SW 1271 (cell line): Measurements from ENCODE around the gene RBBP4.
"Not testable (repeated sequence)": the region's sequence is repeated elsewhere in the genome, so short reads cannot be mapped to it uniquely, and the experiment has no call there.

ENCODE experiments used
- DNase-seq, 2 experiments: peaks; one replicate each; lab custom pipeline; 2025; lab: John Stamatoyannopoulos, UW

Gene RBBP4

DNA sequence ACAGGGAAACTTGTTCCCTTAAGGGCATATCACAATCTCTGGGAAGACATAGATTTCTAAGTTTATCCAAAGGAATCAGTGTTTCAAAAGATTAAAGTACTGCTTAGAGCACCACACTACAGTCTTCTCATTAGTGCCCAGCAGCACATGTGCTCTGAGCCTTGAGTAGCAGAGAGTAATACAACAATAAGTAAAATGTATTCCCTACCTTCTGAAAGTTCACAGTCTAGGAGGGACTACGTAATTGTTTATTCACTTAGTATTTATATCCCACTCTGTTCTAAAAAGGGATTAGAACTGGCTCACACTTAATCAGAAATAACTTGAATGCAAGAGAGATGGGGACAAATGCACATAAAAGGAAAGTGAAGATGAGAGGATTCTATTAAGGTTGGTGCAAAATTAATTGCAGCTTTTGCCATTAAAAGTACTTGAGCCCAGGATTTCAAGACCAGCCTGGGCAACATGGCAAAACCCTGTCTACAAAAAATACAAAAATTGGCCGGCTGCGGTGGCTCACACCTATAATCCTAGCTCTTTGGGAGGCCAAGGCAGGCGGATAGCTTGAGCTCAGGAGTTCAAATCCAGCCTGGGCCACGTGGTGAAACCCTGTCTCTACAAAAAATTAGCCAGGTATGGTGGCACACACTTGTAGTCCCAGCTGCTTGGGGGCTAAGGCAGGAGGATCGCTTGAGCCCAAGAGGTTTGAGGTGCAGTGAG lies 42.6 kb downstream of the RBBP4 start:
- DNase-seq: no peak

DNA sequence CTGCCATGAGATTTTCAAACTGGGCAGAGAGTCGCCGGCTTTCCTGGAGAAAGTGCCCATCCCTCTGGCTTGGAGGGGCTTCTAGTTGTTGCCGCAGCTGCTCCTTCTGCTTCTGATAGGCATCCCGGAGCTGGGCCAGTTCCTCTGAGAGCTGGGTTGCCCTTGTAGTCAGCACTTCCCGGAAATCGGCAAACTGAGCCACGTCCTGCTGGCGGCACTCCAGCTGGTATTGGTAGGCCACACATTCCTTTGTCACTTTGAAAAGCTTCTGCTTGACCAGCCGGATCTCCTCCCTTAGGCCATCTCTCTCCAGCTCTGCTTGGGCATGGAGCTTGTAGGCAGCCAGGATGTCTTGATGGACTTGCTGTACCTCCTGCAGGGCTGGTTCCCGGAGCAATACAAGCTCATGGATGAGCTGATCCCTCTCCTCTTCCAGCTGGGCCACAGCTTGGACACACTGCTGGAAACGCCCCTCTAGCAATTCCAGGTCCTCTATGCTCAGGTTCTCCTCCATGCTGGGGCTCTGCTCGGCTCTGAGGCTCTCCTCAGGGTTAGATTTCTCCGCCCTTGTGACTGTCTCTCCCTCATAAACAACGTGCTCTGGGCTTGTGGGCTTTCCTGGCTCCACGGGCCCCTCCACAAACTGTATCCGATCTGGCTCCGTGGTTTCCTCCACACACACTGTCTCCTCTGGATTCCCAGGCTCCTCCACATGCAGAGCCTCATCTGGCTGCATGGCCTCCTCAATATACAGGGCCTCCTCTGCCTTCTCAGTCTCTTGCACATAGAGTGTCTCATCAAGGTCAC lies 44.3 kb downstream of the RBBP4 start:
- DNase-seq: no peak

DNA sequence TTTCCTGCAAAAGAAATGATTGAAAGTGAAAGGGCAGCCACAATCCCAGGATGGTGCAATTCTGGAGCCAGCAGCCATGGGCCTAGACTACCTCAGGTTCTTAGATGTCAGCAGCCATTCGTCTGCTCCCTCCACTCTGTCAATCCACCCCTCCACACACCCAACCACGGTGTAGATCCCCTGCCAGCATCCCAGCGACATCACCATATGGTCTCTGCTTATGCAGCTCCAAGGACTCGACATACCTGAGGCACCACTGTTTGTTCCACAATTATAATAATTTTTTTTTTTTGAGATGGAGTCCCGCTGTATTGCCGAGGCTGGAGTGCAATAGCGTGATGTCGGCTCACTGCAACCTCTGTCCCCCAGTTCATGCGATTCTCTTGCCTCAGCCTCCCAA lies 45.0 kb downstream of the RBBP4 start:
- DNase-seq: no peak

DNA sequence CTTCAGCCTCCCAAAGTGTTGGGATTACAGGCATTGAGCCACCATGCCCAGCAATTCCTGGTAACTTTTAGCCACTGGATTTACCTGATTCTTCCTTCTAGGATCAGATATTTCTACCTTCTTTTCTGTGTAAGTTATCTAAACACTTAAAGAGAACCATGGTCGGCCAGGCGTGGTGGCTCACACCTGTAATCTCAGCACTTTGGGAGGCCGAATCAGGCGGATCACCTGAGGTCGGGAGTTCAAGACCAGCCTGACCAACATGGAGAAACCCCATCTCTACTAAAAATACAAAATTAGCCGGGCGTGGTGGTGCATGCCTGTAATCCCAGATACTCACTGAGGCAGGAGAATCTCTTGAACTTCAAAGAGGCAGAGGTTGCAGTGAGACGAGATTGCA lies 46.0 kb downstream of the RBBP4 start:
- DNase-seq: not testable (repeated sequence)

DNA sequence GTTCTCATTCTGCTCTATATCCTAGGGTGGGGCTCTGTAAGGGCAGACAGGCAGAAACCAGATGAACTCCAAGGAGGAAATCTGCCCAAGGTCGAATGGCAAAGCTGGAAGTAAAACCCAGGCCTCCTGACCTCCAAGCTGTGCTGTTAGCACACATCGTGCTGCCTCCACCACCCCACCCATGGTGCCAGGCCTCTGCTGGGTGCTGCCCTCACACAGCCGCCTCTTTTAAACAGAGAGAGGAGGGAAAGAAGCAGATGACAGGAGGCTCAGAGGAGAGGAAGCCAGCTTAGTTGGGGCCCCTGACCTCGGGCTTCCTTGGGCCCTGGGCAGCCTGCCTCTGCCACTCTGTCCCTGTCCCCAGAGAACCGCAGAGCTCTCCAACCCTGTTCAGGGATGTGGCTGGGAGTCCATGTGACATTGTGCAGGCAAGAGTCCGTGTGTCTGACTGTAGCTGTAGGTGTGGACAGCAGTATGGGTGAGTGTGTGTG lies 50.5 kb downstream of the RBBP4 start:
- no peak for DNase-seq

DNA sequence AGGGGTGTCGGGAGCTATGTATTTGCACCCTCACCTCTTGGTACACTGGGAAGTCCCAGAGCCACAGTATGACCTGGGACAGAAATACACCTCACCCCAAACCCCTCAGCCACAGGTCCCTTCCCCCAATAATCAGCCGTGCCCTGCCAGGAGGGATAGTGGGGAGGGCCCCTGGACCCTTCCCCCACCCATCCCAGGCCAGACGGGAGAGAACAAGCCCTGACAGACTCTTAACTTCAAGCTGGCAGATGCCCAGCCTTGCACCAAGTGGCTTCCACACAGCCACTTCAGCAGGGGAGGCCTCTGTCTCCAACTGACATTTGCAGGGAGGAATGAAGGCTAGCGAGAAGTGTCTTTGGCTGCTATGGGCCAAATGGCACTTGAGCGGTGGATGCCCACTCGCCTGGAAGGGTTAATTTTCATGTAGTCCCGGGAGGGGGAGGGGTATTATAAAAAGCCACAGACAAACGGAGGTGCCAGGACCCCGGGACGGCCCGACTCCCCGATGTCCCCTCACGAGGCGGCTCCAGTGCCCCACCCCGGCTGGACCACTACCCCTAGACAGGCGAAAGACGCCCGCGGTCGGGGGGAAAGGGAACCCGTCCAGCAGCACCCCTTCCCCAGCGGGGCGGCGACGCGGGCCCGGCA lies 51.1 kb downstream of the RBBP4 start:
- DNase-seq: no peak

DNA sequence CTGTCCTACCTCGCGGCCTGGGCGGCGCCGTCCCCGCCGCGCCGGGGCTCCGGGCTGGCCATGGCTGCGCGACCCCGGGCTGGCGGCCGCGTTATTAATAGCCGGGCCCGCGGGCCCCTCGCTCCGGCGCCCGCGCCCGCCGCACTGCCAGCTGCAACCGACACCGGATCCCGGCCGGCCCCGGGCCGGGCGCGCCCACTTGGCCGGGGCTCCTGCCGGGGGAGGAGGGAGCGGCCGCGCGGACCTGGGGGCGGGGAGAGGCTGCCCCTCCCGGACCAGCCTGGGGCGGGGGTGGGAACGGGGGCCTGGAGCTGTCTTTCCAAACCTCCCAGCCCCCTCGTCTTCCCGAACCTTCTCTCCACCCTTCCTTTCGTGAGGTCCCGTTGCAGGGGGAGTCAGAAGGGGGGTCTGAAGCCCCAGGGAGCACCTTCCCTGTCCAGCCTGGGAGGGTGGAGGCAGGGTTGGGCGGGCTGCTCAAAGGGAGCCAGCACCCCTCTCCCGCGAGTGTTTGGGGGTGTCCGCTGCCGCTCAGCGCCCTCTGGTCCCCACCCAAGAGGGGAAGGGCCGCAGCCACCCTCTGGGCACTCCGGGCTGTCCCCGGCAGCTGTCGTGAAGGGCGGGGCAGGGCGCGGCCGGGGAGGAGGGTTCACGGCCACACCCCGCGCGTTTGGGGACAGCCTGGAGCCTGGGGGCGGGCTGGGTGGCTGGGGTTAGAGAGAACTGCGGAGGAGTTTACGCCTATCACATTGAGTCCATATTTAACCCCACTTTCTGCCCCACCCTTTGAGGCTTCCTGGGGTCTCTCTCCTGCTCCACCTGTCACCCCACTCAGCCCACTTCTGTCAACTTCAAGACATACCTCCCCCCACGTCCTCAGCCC lies 51.8 kb downstream of the RBBP4 start, which contains the start of gene SYNC:
SYNC (minus strand) TSS at position 172 of the 880 bp plus-strand sequence; CDS start at position 62, 110 bp downstream.
- DNase-seq: no peak

DNA sequence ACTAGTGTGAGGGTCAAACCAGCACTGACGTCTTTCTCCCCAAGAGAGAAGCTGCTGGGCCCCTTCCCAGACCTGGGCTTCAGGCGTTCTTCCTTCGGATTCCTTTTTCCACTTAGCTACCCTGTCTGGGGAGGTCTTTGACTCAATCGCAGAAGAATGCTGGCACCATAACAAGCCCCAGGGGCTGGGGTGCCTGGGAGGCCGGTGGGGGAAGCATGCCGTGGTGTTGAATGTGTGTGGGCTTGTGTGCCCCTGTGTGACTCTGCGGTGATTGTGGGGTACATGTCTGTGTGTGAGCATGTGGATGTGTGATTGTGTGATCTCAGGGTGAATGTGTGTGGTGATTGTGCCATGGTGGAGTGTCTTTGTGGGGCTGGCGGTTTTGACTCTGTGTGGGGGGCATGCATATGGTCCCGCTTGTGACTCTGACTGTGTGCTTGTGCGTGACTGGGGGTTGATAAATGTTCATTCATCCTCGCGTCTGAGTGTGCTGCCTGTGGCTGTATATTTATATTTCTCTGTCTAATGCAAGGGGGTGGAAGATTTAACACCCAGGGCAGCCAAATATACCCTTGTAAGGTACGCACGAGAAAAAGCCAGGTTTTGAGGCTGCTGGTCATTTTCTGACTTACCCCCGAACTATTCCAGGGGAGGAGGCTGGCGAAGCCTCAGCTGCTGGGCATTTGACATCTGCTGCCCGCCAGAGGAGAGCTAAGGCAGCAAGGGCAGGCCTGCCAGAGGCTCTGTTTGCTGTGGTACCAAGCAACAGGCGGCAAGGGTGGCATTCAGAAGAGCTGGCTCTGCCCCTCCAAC lies 52.7 kb downstream of the RBBP4 start:
- no peak for DNase-seq

DNA sequence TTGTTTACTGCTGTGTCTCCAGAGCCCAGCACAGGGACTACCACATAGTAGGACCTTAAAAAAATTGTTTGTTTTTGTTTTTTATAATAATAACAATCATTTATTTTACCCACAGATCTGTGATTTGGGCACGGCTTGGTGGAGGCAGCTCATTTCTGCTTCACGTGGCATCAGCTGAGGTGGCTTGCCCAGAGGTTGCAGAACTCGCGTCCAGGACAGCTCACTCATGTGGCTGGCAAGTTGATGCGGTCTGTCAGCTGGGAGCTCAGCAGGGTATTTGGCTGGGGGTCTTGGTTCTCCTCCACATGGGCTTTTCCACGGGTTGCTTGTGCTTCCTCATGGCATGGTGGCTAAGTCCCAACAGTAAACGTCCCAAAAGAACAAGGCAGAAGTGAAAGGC lies 54.5 kb downstream of the RBBP4 start:
- no peak for DNase-seq

DNA sequence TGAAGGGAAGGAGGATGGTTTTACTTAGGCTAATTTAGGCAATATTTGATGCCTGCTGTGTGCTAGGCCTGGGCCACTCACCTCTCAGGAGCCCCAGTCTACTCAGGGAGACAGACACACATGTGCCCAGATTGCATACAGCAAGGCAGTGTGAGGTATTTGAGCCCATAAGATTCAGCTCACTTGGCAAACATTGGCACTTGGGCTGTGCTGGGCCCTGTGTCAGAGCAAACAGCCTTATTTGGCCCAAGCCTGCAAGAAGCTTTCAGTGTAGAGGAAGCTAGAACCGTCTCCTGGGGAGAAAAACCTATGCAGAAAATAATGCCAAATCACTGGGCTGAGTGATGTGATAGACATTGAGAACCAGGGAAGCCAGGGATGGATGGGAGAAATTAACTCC lies 55.5 kb downstream of the RBBP4 start:
- DNase-seq: no peak

DNA sequence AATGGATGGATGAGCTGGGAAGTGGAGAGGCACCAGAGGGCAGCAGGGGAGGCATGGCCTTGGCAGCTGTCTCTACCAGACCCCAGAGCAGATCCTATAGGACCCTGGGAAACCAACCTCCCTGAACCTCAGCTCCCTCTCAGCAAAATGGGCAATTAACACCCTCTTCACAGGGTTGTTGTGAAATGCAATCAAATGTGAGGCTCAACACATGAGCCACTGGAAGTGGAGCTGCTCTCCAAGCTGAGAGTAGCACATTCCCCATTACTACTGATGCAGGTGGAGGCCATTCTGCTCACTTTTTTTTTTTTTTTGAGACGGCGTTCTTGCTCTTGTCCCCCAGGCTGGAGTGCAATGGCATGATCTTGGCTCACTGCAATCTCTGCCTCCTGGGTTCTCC lies 58.1 kb downstream of the RBBP4 start:
- DNase-seq: no peak

DNA sequence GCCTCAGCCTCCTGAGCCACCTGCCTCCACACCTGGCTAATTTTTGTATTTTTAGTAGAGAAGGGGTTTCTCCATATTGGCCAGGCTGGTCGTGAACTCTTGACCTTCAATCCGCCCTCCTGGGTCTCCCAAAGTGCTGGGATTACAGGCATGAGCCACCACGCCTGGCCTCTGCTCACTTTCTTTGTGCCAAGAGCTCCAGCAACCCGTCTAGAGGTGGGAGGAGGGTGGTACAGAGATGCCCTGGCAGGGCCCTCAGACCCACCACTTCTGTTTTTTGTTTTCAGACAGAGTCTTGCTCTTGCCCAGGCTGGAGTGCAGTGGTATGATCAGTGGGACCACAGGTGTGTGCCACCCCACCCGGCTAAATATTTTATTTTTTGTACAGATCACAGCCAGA lies 58.5 kb downstream of the RBBP4 start:
- no peak for DNase-seq

DNA sequence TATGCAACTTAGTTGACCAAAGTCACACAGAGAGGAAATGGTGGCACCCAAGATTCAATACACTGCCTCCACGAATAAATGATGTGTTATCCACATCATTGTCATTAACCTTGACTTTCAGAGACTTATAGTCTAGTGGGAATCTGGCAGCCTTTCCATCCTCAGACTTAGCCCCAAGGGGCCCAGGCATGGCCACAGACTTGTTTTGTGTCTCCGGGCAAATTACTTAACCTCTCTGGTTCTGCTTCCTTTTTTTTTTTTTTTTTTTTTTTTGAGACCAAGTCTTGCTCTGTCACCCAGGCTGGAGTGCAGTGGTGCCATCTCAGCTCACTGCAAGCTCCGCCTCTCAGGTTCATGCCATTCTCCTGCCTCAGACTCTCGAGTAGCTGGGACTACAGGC lies 60.2 kb downstream of the RBBP4 start:
- not testable (repeated sequence) for DNase-seq

DNA sequence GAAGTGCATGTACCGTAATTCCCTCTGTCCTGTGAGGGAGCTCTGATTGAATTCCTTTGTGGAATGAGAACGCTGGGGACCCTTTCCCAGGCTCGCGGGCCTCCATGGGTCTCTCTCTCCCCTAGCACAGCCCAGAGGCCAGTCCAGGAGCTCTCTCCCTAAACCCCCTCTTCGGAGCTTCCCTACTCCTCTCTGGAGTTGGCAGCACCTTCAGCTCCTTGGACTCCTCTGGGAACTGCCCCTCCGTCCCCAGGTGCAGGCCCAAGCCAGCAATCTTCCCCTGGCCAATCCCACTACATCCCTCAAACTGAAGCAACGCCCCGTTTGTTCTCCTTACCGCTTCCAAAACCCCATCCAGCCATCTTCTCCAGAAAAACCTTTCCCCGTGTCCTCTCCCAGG lies 62.1 kb downstream of the RBBP4 start:
- no peak for DNase-seq

DNA sequence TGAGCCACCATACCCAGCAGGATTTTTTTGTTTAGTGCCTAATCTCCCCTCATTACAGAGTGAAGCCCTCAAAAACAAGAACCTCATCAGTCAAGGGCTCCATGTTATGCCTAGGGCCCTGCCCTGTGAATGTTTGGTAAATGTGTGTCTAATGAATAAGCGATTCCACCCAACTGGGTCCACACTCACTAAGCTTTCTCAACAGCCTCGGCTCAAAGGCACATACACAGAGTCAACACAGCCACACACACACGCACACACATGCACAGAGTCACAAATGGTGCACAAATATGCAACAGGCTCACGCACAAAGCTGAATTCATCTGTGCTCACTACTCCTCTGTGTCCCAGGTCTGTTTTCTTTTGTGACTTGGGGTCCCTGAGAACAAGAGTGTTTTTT lies 63.3 kb downstream of the RBBP4 start:
- no peak for DNase-seq

DNA sequence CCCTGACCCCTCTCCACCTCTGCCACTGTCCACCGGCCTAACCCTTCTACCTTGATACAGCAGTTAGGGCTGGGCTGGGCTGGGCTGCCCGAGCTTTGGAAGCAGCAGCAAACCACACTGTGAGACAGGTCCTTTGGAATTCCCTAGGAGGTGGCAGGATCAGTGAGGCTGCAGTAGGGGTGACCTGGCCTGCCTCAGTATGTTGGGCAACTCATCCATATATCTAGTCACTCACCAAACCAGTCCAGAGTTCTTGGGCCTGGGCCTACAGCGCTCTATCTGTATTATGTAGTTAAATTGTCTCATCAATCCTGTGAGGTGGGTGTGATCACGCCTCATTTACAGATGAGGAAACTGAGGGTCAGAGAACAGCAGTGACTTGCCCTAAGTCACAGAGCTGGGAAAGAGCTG lies 64.9 kb downstream of the RBBP4 start:
- no peak for DNase-seq

DNA sequence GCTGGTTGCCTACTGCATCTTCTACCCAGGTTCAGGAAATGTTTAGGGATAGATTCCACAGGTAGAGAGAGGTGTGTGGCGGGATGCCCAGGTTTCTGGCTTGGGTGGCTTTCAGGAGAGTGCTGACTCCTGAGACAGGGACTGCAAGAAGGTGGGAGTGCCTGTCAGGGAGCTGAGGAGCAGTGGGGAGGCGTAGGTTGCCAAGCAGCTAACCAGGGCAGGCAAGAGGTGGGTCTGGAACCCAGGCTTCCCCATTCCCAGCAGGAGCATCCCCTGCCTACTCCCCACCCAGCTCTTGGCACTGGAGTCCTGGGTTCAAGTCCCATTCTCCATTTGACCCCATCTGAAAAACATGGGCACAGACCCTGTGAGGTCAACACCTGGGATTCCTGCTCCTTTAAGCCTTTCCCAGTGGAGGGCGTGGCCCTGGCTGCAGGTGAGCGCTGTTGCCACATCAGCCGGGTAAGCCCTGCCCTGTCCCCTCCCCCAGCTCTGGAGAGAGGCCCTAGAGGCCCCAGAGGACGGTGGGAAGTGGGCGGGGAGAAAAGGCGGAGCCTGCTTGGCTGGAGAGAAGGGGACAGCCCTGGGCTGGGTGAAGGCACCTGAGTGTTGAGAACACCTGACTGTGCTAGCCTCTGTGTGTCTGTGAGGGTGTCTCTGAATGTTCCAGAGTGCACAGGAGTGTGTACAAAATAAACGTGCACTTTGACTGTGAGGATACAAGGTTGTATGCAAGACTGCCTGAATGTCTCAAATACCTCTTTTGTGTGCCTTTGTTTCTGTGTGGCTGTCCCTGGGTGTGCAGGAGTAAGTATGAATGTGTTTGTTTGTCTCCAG lies 65.5 kb downstream of the RBBP4 start:
- DNase-seq: peak; percentile 12 to 43

DNA sequence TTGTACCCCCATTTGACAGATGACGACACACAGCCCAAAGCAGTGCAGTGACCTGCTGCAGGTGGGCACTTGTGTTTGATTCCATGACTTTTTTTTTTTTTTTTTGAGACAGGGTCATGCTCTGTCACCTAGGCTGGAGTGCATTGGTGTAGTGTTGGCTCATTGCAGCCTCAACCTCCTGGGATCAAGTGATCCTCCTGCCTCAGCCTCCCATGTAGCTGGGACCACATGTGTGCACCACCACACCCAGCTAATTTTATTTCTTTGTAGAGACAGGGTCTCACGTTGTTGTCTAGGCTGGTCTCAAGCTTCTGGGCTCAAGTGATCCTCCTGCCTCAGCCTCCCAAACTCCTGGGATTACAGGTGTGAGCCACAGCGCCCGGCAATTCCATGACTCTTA lies 66.5 kb downstream of the RBBP4 start:
- DNase-seq: no peak

DNA sequence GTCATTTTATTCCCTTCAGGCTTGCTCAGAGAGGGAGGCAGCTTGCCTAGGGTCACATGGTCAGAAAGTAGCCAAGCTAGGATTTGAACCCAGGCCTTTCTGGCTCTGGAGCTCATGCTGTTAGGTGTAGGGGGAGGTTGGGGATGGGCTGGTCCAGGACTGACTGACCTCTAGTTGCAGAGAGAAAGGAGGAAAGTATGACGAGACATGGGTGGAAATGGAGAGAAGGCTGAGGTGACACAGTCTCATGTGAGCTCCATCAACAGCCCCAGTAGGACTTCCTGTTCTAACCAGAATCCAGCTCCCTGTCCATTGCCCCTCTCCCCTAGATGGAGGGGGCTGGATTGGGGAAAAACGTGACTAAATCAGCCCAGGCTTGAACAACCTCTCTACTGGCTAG lies 67.0 kb downstream of the RBBP4 start:
- no peak for DNase-seq

DNA sequence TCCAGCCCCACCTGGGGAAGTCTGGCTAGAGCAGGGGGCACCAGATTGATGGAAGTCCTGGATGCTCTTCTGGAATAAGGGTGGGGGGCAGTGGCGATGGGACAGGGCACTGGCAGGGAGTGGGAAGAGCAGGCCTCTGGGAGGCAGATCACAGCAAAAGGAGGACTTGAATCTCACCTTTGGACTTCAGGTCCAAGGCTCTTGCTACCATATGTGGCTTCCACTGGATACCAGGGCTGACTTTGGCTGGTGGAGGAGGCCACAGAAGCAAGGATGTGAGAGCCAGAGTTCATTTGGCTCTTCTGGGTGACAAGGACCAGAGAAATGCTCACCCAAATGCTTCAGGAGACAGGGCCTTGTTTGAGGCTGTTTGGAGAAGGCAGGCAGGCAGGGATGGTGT lies 67.5 kb downstream of the RBBP4 start:
- DNase-seq: no peak
